GM23248 (cell line): ENCODE results near the gene IRX5. TPM values are rescaled to one million over a fixed set of nuclear protein-coding genes. Genes with fewer than 3 reads are reported as not detected.

ENCODE experiments used
- DNase-seq: peaks from one replicate; pipeline ENCODE4 v3.0.0-alpha.2; 2015
- H2AFZ ChIP-seq: fragments of 200-600 bp; sonication (generic); 2 replicates; pipeline ENCODE4 v1.6.1; 2016; ENCODE audit warnings: antibody characterized with exemption
- H3F3A ChIP-seq: fragments of 200-600 bp; sonication (generic); 2 replicates; pipeline ENCODE4 v1.6.1; 2016; ENCODE audit warnings: mild to moderate bottlenecking, antibody characterized with exemption, mixed run types; ENCODE audit not compliant: insufficient read depth
- H3K27ac ChIP-seq: fragments of 200-600 bp; sonication (generic); 2 replicates; pipeline ENCODE4 v1.5.1; 2016; ENCODE audit warnings: mild to moderate bottlenecking
- H3K27me3 ChIP-seq: fragments of 200-600 bp; sonication (generic); replicated peaks from 2 replicates; pipeline ENCODE4 v1.6.1; 2016; ENCODE audit warnings: mild to moderate bottlenecking; ENCODE audit not compliant: insufficient read depth
- H3K36me3 ChIP-seq: fragments of 200-600 bp; sonication (generic); 2 replicates; pipeline ENCODE4 v1.6.1; 2016; ENCODE audit warnings: low read depth, mild to moderate bottlenecking
- H3K4me1 ChIP-seq: fragments of 200-600 bp; sonication (generic); 2 replicates; pipeline ENCODE4 v1.6.1; 2016; ENCODE audit warnings: mild to moderate bottlenecking; ENCODE audit not compliant: insufficient read depth
- H3K4me2 ChIP-seq: fragments of 200-600 bp; sonication (generic); one replicate; pipeline ENCODE4 v1.6.1; 2016; ENCODE audit warnings: mild to moderate bottlenecking; ENCODE audit not compliant: unreplicated experiment
- H3K4me3 ChIP-seq: fragments of 200-600 bp; sonication (generic); 2 replicates; pipeline ENCODE4 v1.5.1; 2016; ENCODE audit warnings: mild to moderate bottlenecking
- H3K79me2 ChIP-seq: fragments of 200-600 bp; sonication (generic); 2 replicates; pipeline ENCODE4 v1.6.1; 2016; ENCODE audit warnings: mild to moderate bottlenecking; ENCODE audit not compliant: insufficient read depth
- H3K9ac ChIP-seq: fragments of 200-600 bp; sonication (generic); 2 replicates; pipeline ENCODE4 v1.6.1; 2016; ENCODE audit warnings: mild to moderate bottlenecking
- H3K9me2 ChIP-seq: fragments of 200-600 bp; sonication (generic); 2 replicates; pipeline ENCODE4 v1.6.1; 2016; ENCODE audit warnings: mixed run types, mild to moderate bottlenecking, moderate library complexity; ENCODE audit not compliant: insufficient read depth
- H3K9me3 ChIP-seq: fragments of 200-600 bp; sonication (generic); one replicate; pipeline ENCODE4 v1.6.1; 2017; ENCODE audit warnings: low read depth
- H4K20me1 ChIP-seq: fragments of 200-600 bp; sonication (generic); 2 replicates; pipeline ENCODE4 v1.6.0; 2016; ENCODE audit not compliant: insufficient read depth
- EZH2 ChIP-seq: fragments of 200-600 bp; sonication (generic); IDR thresholded peaks from 2 replicates; pipeline ENCODE4 v1.6.1; 2018; ENCODE audit warnings: antibody characterized with exemption, mild to moderate bottlenecking; ENCODE audit not compliant: insufficient read depth, poor library complexity, severe bottlenecking
- EZH2phosphoT487 ChIP-seq: fragments of 200-600 bp; sonication (generic); IDR thresholded peaks from 2 replicates; pipeline ENCODE4 v1.6.1; 2018; ENCODE audit warnings: antibody characterized with exemption, moderate library complexity, mild to moderate bottlenecking, low read depth; ENCODE audit not compliant: insufficient read depth
- WGBS, 2 experiments: methylation state at CpG; one replicate each; pipeline ENCODE4 v1.1.6; 2015 to 2017; ENCODE audit warnings: low lambda C conversion rate in 2 of 2, low coverage in 1 of 2; ENCODE audit errors: missing lambda C conversion rate in 2 of 2; 5-methylcytosine and 5-hydroxymethylcytosine counted together
- in situ Hi-C: fragments of 300-500 bp; cut with MboI; formaldehyde crosslinking; loops from 2 replicates; pipeline ENCODE4 v1.15.0; 2020
- polyA plus RNA-seq: library from polyadenylated mRNA; unstranded; fragments of >200 nt; fragmentation: Nextera tagmentation; extraction: Ambion mirVana; gene quantifications from 2 replicates; pipeline ENCODE4 v1.2.1, GENCODE V29; 2016
- total RNA-seq: library from RNA; depleted of rRNA; stranded (reverse); fragments of >200 nt; shearing (Covaris generic); gene quantifications from 2 replicates; pipeline ENCODE4 v1.2.3, GENCODE V29; 2014

IRX5 gene
- total and polyA plus RNA-seq, 2 experiments from 2014 or later = 3.6 to 20.6 TPM

- no peak overlapping the region for H3K27ac ChIP-seq
- in situ Hi-C loops = no loop called here
- no peaks in the 10 kb centered on the region for H3K36me3 ChIP-seq
- H4K20me1 ChIP-seq = no peaks in the 10 kb centered on the region
- H3K4me2 ChIP-seq = no peak overlapping the region
- no peak overlapping the region for H2AFZ ChIP-seq
- no peaks in the 10 kb centered on the region for H3K9me2 ChIP-seq
- WGBS, 2 experiments = 54 to 63% methylated on average over 5 of the region's 5 CpGs
- DNase-seq = no peak
- no peaks in the 10 kb centered on the region for H3K4me1 ChIP-seq
- no peak for TF ChIP-seq EZH2
- TF ChIP-seq EZH2phosphoT487 = no peak
- H3K27me3 ChIP-seq = no peaks in the 10 kb centered on the region
- H3K9ac ChIP-seq = no peak overlapping the region
- H3K9me3 ChIP-seq = no peaks in the 10 kb centered on the region
- no peaks in the 10 kb centered on the region for H3K79me2 ChIP-seq
- no peak overlapping the region for H3K4me3 ChIP-seq
- H3F3A ChIP-seq = no peaks in the 10 kb centered on the region
Observed at GRCh38 chr16:54970016-54970415, 39.4 kb downstream of the IRX5 start.

- DNase-seq = no peak
- Histone ChIP-seq H3K4me3 (no peak overlapping the region), H3K9me2 (no peaks in the 10 kb centered on the region), H3F3A (no peaks in the 10 kb centered on the region), H3K79me2 (no peaks in the 10 kb centered on the region), H3K4me2 (no peak overlapping the region), H2AFZ (no peak overlapping the region), H3K4me1 (no peaks in the 10 kb centered on the region), H3K27ac (no peak overlapping the region), H3K9me3 (no peaks in the 10 kb centered on the region), H3K27me3 (no peaks in the 10 kb centered on the region), H3K9ac (no peak overlapping the region), H3K36me3 (no peaks in the 10 kb centered on the region), H4K20me1 (no peaks in the 10 kb centered on the region)
- WGBS, 2 experiments = 51 to 57% methylated on average over 5 of the region's 5 CpGs
- TF ChIP-seq EZH2phosphoT487 = no peak
- TF ChIP-seq EZH2 = no peak
- in situ Hi-C loops = no loop called here
Observed at GRCh38 chr16:54974367-54974766, 43.7 kb downstream of the IRX5 start.

GRCh38 chr16:54976651-54977200 is 46.1 kb downstream of the IRX5 start:
- Histone ChIP-seq H3K4me1 (no peaks in the 10 kb centered on the region), H3F3A (no peaks in the 10 kb centered on the region), H3K9me2 (no peaks in the 10 kb centered on the region), H3K9me3 (no peaks in the 10 kb centered on the region), H3K4me3 (no peak overlapping the region), H3K79me2 (no peaks in the 10 kb centered on the region), H3K27me3 (no peaks in the 10 kb centered on the region), H3K9ac (no peak overlapping the region), H3K27ac (no peak overlapping the region), H3K4me2 (no peak overlapping the region), H3K36me3 (no peaks in the 10 kb centered on the region), H4K20me1 (no peaks in the 10 kb centered on the region), H2AFZ (no peak overlapping the region)
- DNase-seq = no peak
- in situ Hi-C loops = no loop called here
- TF ChIP-seq EZH2phosphoT487 = no peak
- TF ChIP-seq EZH2 = no peak
- 89 to 92% methylated on average over 13 of the region's 13 CpGs for WGBS, 2 experiments

GRCh38 chr16:54977211-54977610 is 46.5 kb downstream of the IRX5 start:
- H3K36me3 ChIP-seq = no peaks in the 10 kb centered on the region
- 71 to 73% methylated on average over 4 of the region's 4 CpGs for WGBS, 2 experiments
- no peak overlapping the region for H3K4me3 ChIP-seq

GRCh38 chr16:54980821-54981220 is 50.2 kb downstream of the IRX5 start:
- no peaks in the 10 kb centered on the region for H3K9me3 ChIP-seq
- no peaks in the 10 kb centered on the region for H3K9me2 ChIP-seq
- 52 to 55% methylated on average over 5 of the region's 5 CpGs for WGBS, 2 experiments
- no peaks in the 10 kb centered on the region for H3K36me3 ChIP-seq
- TF ChIP-seq EZH2 = no peak
- no peak for TF ChIP-seq EZH2phosphoT487
- no peaks in the 10 kb centered on the region for H3K27me3 ChIP-seq
- no peak overlapping the region for H3K27ac ChIP-seq
- H3K4me2 ChIP-seq = no peak overlapping the region
- in situ Hi-C loops = no loop called here
- H3F3A ChIP-seq = no peaks in the 10 kb centered on the region
- no peaks in the 10 kb centered on the region for H4K20me1 ChIP-seq
- H3K9ac ChIP-seq = no peak overlapping the region
- no peak overlapping the region for H3K4me3 ChIP-seq
- no peak overlapping the region for H2AFZ ChIP-seq
- no peak for DNase-seq
- H3K4me1 ChIP-seq = no peaks in the 10 kb centered on the region
- H3K79me2 ChIP-seq = no peaks in the 10 kb centered on the region

More at GRCh38 chr16:54977211-54977610, 46.5 kb downstream of the IRX5 start:
- H3F3A ChIP-seq = no peaks in the 10 kb centered on the region
- no peak overlapping the region for H3K9ac ChIP-seq
- no peaks in the 10 kb centered on the region for H3K79me2 ChIP-seq
- no peaks in the 10 kb centered on the region for H3K27me3 ChIP-seq
- no peak for DNase-seq
- no peak overlapping the region for H3K27ac ChIP-seq
- no peak overlapping the region for H2AFZ ChIP-seq
- H3K4me1 ChIP-seq = no peaks in the 10 kb centered on the region
- H3K9me3 ChIP-seq = no peaks in the 10 kb centered on the region
- TF ChIP-seq EZH2phosphoT487 (no peak), EZH2 (no peak)
- in situ Hi-C loops = no loop called here
- no peaks in the 10 kb centered on the region for H3K9me2 ChIP-seq
- no peaks in the 10 kb centered on the region for H4K20me1 ChIP-seq
- no peak overlapping the region for H3K4me2 ChIP-seq
